ENCODE results near the gene MELTF. TPM values are rescaled to one million over a fixed set of nuclear protein-coding genes. Genes with fewer than 3 reads are reported as not detected.

The MELTF gene
- total RNA-seq, 1 experiment from 2014 or later: 9.2 TPM

- Mint-ChIP-seq H3K4me3 (peak overlapping the region in 1 of 2 experiments; percentile 27; a peak in 1 of 5 replicates), H3K9me3 (peaks cover 11 to 17% of the 10 kb centered on the region in 2 experiments)
- WGBS (ENCODE audit: extremely low coverage, insufficient read length, low lambda C conversion rate): no CpG with 5 or more reads among the region's 7 CpGs
Observed at GRCh38 chr3:196971094-196971698, 58.4 kb downstream of the MELTF start.

More at GRCh38 chr3:196971094-196971698, 58.4 kb downstream of the MELTF start:
- no peak overlapping the region for H3T11ph ChIP-seq (ENCODE audit: low read length)
- Mint-ChIP-seq H3K27me3 (ENCODE audit: low read depth) (peaks cover 62% of the 10 kb centered on the region), H3K4me1 (peaks cover 3 to 13% of the 10 kb centered on the region in 2 experiments; a peak in 3 of 4 replicates), H3K27ac (no peak overlapping the region), H3K36me3 (ENCODE audit: insufficient read depth in 1 of 3, low read depth in 3 of 3) (peaks cover 0 to 8% (median 4%) of the 10 kb centered on the region in 3 experiments; a peak in 2 of 7 replicates)
- H3K79me2 ChIP-seq (ENCODE audit: insufficient read depth, low read length): no peaks in the 10 kb centered on the region
- H3K9me3 ChIP-seq (ENCODE audit: control insufficient read depth, low read depth, low read length): peaks cover 3% of the 10 kb centered on the region
- H2BK15ac ChIP-seq (ENCODE audit: low read depth, low read length): no peak overlapping the region
- no peak overlapping the region for H2BK12ac ChIP-seq (ENCODE audit: insufficient read length, low read depth, low read length)
- no peak overlapping the region for H4K8ac ChIP-seq (replicated peaks; ENCODE audit: insufficient read length, low read depth, low read length)
- H2BK120ac ChIP-seq (ENCODE audit: low read depth, low read length, poor library complexity, severe bottlenecking): no peak overlapping the region
- DNase-seq: no peak
- no peak overlapping the region for H2AFZ ChIP-seq (ENCODE audit: low read length)
- H3K14ac ChIP-seq (ENCODE audit: insufficient read depth, low read length): no peak overlapping the region
- no peak overlapping the region for H4K91ac ChIP-seq (ENCODE audit: insufficient read length, low read depth, low read length)
- no peak overlapping the region for H3K9ac ChIP-seq (ENCODE audit: extremely low read depth, insufficient read length, low read length)
- H3K4me2 ChIP-seq (ENCODE audit: insufficient read depth, insufficient read length, low read length): no peak overlapping the region
- no peak overlapping the region for H2AK5ac ChIP-seq (ENCODE audit: insufficient read length, low read length)
- no peaks in the 10 kb centered on the region for H4K20me1 ChIP-seq (ENCODE audit: control insufficient read depth, insufficient read depth, insufficient read length)
- no peaks in the 10 kb centered on the region for H3K23me2 ChIP-seq (ENCODE audit: insufficient read length, low read depth, low read length, poor library complexity, severe bottlenecking)
- no peak overlapping the region for H3K23ac ChIP-seq (ENCODE audit: insufficient read length, low read depth, low read length)
- peaks cover 36% of the 10 kb centered on the region for H3K27me3 ChIP-seq (ENCODE audit: insufficient read depth, low read length)
- no peak overlapping the region for H3K56ac ChIP-seq (ENCODE audit: insufficient read length, low read depth, low read length)
- H3K4me1 ChIP-seq (ENCODE audit: insufficient read depth, low read length): no peaks in the 10 kb centered on the region
- H3K79me1 ChIP-seq (ENCODE audit: insufficient read depth, low read depth, low read length, poor library complexity, severe bottlenecking): no peaks in the 10 kb centered on the region
- H2BK20ac ChIP-seq (ENCODE audit: low read depth, low read length, poor library complexity, severe bottlenecking): no peak overlapping the region
- no peak overlapping the region for H4K5ac ChIP-seq (ENCODE audit: insufficient read length, low read depth, low read length)
- no peak for TF ChIP-seq CTCF (conservative IDR thresholded peaks at IDR 0.05)
- H3K27ac ChIP-seq (ENCODE audit: insufficient read length, low read depth, low read length): no peak overlapping the region
- no peak overlapping the region for H3K18ac ChIP-seq (ENCODE audit: insufficient read length, low read depth, low read length)
- no peak overlapping the region for H2BK5ac ChIP-seq (ENCODE audit: insufficient read length, low read length)
- no peak overlapping the region for H3K4ac ChIP-seq (ENCODE audit: low read depth, low read length)

All from H9 (cell line).